ENCODE data around the gene NPTN.

DNA sequence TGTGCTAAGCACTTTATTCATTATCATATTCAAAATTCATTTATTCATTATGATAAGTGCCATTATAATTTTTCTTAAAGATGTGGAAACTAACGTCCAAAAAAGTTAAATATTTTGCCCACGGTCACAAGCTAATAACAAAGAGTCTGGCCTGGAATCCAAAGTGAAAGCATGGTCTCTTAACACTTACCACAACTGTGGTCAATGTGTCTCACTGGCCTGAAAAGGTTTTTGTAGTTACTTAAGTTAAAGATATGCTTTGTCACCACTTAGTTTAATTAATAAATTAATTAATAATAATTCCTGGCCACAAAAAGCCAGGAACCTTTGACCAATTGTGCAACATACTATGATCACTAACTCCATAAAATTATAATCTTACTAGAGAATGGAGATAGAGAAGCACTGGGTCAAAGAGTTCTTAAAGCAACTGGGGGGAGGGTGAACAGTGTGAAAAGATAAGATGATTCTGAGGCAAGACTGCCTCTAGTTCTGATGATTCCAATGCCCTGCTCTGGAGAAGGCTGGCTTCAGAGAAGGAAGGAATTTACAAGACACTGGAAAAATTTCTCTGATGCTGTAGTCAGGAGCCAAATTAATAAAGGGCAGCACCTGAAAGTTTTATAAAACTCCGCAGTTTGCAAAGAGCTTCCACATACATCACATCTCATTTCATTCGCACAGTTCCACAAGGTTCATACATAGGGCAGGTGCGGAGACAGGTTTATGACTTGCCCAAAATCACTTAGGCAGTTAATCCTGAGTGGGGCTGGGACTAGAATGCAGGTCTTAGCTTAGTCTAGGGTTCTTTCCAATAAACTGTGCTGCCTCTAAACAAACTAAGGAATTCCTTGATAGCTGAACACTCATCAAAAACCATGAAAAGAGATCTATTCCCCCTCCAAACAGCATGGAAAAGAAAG, 32.5 kb downstream of the NPTN start:
- TF ChIP-seq CTCF (IDR thresholded peaks at IDR 0.05) (no peak), POLR2A (IDR thresholded peaks at IDR 0.05) (no peak), POLR2AphosphoS5 (IDR thresholded peaks at IDR 0.05) (no peak), EP300 (IDR thresholded peaks at IDR 0.05) (no peak)
